GM23338 (cell line): Measurements from ENCODE around the gene BCS1L. TPM values are rescaled to one million over a fixed set of nuclear protein-coding genes. Genes with fewer than 3 reads are reported as not detected.

Experiments used
- ATAC-seq: fragments of 200-7000 bp; cut with Tn5 transposase; 3 replicates; pipeline ENCODE4 v1.9.1; 2020
- DNase-seq: peaks from one replicate; pipeline ENCODE4 v3.0.0-alpha.2; 2015; ENCODE audit warnings: low spot score
- H2AFZ ChIP-seq: fragments of 200-600 bp; sonication (generic); 2 replicates; pipeline ENCODE4 v1.8.0; 2016; ENCODE audit warnings: antibody characterized with exemption, mild to moderate bottlenecking, moderate library complexity
- H3F3A ChIP-seq: fragments of 200-600 bp; sonication (generic); replicated peaks from 2 replicates; pipeline ENCODE4 v1.8.0; 2017; ENCODE audit warnings: antibody characterized with exemption, mixed run types, low read depth
- H3K27ac ChIP-seq: fragments of 200-600 bp; sonication (generic); 2 replicates; pipeline ENCODE4 v1.6.1; 2016; ENCODE audit warnings: low read depth
- H3K27me3 ChIP-seq: fragments of 200-600 bp; sonication (generic); 2 replicates; pipeline ENCODE4 v1.8.0; 2016; ENCODE audit warnings: mild to moderate bottlenecking, mixed run types, moderate library complexity; ENCODE audit not compliant: insufficient read depth
- H3K36me3 ChIP-seq: fragments of 200-600 bp; sonication (generic); 2 replicates; pipeline ENCODE4 v1.8.0; 2016; ENCODE audit warnings: mild to moderate bottlenecking; ENCODE audit not compliant: insufficient read depth
- H3K4me1 ChIP-seq: fragments of 200-600 bp; sonication (generic); 2 replicates; pipeline ENCODE4 v1.8.0; 2016; ENCODE audit warnings: mild to moderate bottlenecking, moderate library complexity; ENCODE audit not compliant: insufficient read depth
- H3K4me2 ChIP-seq: fragments of 200-600 bp; sonication (generic); 2 replicates; pipeline ENCODE4 v1.7.1; 2017; ENCODE audit warnings: mixed run types
- H3K4me3 ChIP-seq: fragments of 200-600 bp; sonication (generic); 2 replicates; pipeline ENCODE4 v1.6.1; 2016; ENCODE audit warnings: mixed run types
- H3K79me2 ChIP-seq: fragments of 200-600 bp; sonication (generic); replicated peaks from 2 replicates; pipeline ENCODE4 v1.8.0; 2017; ENCODE audit warnings: mild to moderate bottlenecking; ENCODE audit not compliant: insufficient read depth
- H3K9me2 ChIP-seq: fragments of 200-600 bp; sonication (generic); 2 replicates; pipeline ENCODE4 v1.8.0; 2017; ENCODE audit not compliant: insufficient read depth
- H4K20me1 ChIP-seq: fragments of 200-600 bp; sonication (generic); replicated peaks from 2 replicates; pipeline ENCODE4 v1.8.0; 2017; ENCODE audit warnings: mild to moderate bottlenecking; ENCODE audit not compliant: insufficient read depth
- H3K27ac Mint-ChIP-seq: 2 replicates; pipeline ENCODE4 v1.8.0; 2020; ENCODE audit warnings: inconsistent platforms, mild to moderate bottlenecking, moderate library complexity, mixed read lengths
- H3K27me3 Mint-ChIP-seq: 3 replicates; pipeline ENCODE4 v1.8.0; 2022; ENCODE audit warnings: low read depth, mild to moderate bottlenecking, moderate library complexity, mixed read lengths, inconsistent platforms; ENCODE audit not compliant: insufficient read depth, poor library complexity
- H3K36me3 Mint-ChIP-seq: 3 replicates; pipeline ENCODE4 v1.8.0; 2021; ENCODE audit warnings: low read depth, mild to moderate bottlenecking, inconsistent platforms, moderate library complexity, mixed read lengths
- H3K4me1 Mint-ChIP-seq: 3 replicates; pipeline ENCODE4 v1.8.0; 2020; ENCODE audit warnings: mild to moderate bottlenecking, inconsistent platforms, mixed read lengths
- H3K4me3 Mint-ChIP-seq: 3 replicates; pipeline ENCODE4 v1.8.0; 2021; ENCODE audit warnings: moderate library complexity, mild to moderate bottlenecking, inconsistent platforms, mixed read lengths
- H3K9me3 Mint-ChIP-seq: 3 replicates; pipeline ENCODE4 v1.8.0; 2020; ENCODE audit warnings: moderate library complexity, mild to moderate bottlenecking, inconsistent platforms, mixed read lengths
- CREB1 ChIP-seq: fragments of 250-450 bp; sonication (Bioruptor Pico); IDR thresholded peaks from 2 replicates; pipeline ENCODE4 v1.5.0; 2020; ENCODE audit warnings: low read depth, mild to moderate bottlenecking, moderate library complexity
- CTCF ChIP-seq, 2 experiments: fragments of 200-600 bp in 1 of 2; sonication (generic) in 1 of 2; conservative IDR thresholded peaks; 2 replicates each; pipeline versions ENCODE4 v1.5.1 to v1.6.1; 2016 to 2017; ENCODE audit warnings: antibody characterized with exemption in 2 of 2, low read depth in 2 of 2, mild to moderate bottlenecking in 2 of 2, moderate library complexity in 1 of 2
- EZH2 ChIP-seq: fragments of 200-600 bp; sonication (generic); IDR thresholded peaks from one replicate; pipeline ENCODE4 v1.8.0; 2017; ENCODE audit warnings: antibody characterized with exemption, mild to moderate bottlenecking, low read depth; ENCODE audit not compliant: unreplicated experiment
- EZH2phosphoT487 ChIP-seq: fragments of 200-600 bp; sonication (generic); IDR thresholded peaks from one replicate; pipeline ENCODE4 v1.8.1; 2018; ENCODE audit warnings: antibody characterized with exemption; ENCODE audit not compliant: unreplicated experiment
- JUNB ChIP-seq: IDR thresholded peaks from one replicate; pipeline ENCODE4 v1.6.1; 2016; ENCODE audit warnings: antibody characterized with exemption; ENCODE audit not compliant: unreplicated experiment
- POLR2AphosphoS5 ChIP-seq: IDR thresholded peaks from 2 replicates; pipeline ENCODE4 v1.6.1; 2016; ENCODE audit warnings: antibody characterized with exemption, low read depth
- REST ChIP-seq: IDR thresholded peaks from one replicate; pipeline ENCODE4 v1.6.1; 2018; ENCODE audit warnings: antibody characterized with exemption; ENCODE audit not compliant: unreplicated experiment
- ZNF114 ChIP-seq: fragments of 250-450 bp; sonication (Bioruptor Pico); IDR thresholded peaks from 2 replicates; pipeline ENCODE4 v1.5.0; 2020; ENCODE audit warnings: mild to moderate bottlenecking, moderate library complexity
- ZNF331 ChIP-seq: fragments of 250-450 bp; sonication (Bioruptor Pico); IDR thresholded peaks from 2 replicates; pipeline ENCODE4 v1.5.0; 2020; ENCODE audit warnings: low read depth, mild to moderate bottlenecking, moderate library complexity
- ZNF462 ChIP-seq: fragments of 250-450 bp; sonication (Bioruptor Pico); IDR thresholded peaks from 2 replicates; pipeline ENCODE4 v1.5.0; 2020; ENCODE audit warnings: mild to moderate bottlenecking, moderate library complexity
- polyA plus RNA-seq: library from polyadenylated mRNA; unstranded; fragments of >200 nt; fragmentation: Nextera tagmentation; extraction: Ambion mirVana; gene quantifications from 2 replicates; pipeline ENCODE4 v1.2.1, GENCODE V29; 2016
- total RNA-seq: library from RNA; depleted of rRNA; stranded (reverse); fragments of >200 nt; shearing (Covaris generic); gene quantifications from 2 replicates; pipeline ENCODE4 v1.2.3, GENCODE V29; 2014

BCS1L gene
- total and polyA plus RNA-seq, 2 experiments from 2014 or later = 16.9 to 31.6 TPM

DNA sequence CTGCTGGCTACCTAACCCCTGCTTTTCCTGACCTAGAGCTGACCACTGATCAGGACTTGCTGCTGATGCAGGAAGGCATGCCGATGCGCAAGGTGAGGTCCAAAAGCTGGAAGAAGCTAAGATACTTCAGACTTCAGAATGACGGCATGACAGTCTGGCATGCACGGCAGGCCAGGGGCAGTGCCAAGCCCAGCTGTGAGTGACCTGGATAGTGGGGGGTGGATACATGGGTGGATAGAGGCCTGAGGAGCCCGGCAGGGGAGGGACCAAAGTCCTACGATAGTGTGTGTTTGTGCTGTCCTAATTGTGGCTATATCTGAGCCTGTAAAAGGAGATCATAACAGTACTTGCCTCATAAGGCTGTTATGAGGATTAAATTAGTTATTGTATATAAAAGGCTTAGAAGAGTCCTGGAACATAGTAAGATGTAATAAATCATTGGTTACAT lies 43.6 kb upstream of the BCS1L start:
- Histone ChIP-seq H3K27me3 (no peaks in the 10 kb centered on the region), H3K4me3 (no peak overlapping the region), H3K9me2 (no peaks in the 10 kb centered on the region), H2AFZ (no peak overlapping the region), H3K36me3 (no peaks in the 10 kb centered on the region), H3K27ac (no peak overlapping the region), H4K20me1 (no peaks in the 10 kb centered on the region), H3F3A (no peaks in the 10 kb centered on the region), H3K4me1 (no peaks in the 10 kb centered on the region), H3K4me2 (no peak overlapping the region), H3K79me2 (no peaks in the 10 kb centered on the region)
- TF ChIP-seq CREB1 (CRISPR knock-in tag) = no peak
- TF ChIP-seq ZNF114 (CRISPR knock-in tag) = no peak
- TF ChIP-seq ZNF462 (CRISPR knock-in tag) = no peak
- TF ChIP-seq CTCF (conservative IDR thresholded peaks at IDR 0.05; ENCODE audit: low read depth in 2 of 2) = no peak
- TF ChIP-seq EZH2 = no peak
- TF ChIP-seq ZNF331 = no peak
- no peak for TF ChIP-seq JUNB
- TF ChIP-seq POLR2AphosphoS5 = no peak
- TF ChIP-seq EZH2phosphoT487 = no peak
- no peak for TF ChIP-seq REST
- Mint-ChIP-seq H3K27ac (no peak overlapping the region), H3K36me3 (no peaks in the 10 kb centered on the region), H3K27me3 (peaks cover 3% of the 10 kb centered on the region), H3K4me1 (no peaks in the 10 kb centered on the region), H3K9me3 (no peaks in the 10 kb centered on the region; the same call in 2 of the 3 replicates), H3K4me3 (no peak overlapping the region)
- no peak for ATAC-seq
- no peak for DNase-seq
